Pons (tissue), 1 donor: Measurements from ENCODE around the gene XCL2.

Experiments
- DNase-seq: peaks from one replicate; pipeline ENCODE4 v3.0.0-alpha.2; 2016; ENCODE audit warnings: low spot score

XCL2 gene

GRCh38 chr1:168513656-168514404, 30.0 kb downstream of the XCL2 start:
- no peak for DNase-seq

GRCh38 chr1:168512864-168513595, 30.8 kb downstream of the XCL2 start:
- no peak for DNase-seq

GRCh38 chr1:168509875-168510791, 33.7 kb downstream of the XCL2 start:
- no peak for DNase-seq

GRCh38 chr1:168509210-168509609, 34.6 kb downstream of the XCL2 start:
- DNase-seq = peak; percentile 29

- DNase-seq = no peak
These were observed 36.0 kb downstream of the XCL2 start for GRCh38 chr1:168507828-168508227.

GRCh38 chr1:168507231-168507630, 36.6 kb downstream of the XCL2 start:
- DNase-seq = no peak

- DNase-seq = no peak
These were observed 37.5 kb downstream of the XCL2 start for GRCh38 chr1:168506204-168506819.

- DNase-seq = no peak
These were observed 38.8 kb downstream of the XCL2 start for GRCh38 chr1:168505006-168505405.

- DNase-seq = peak; percentile 75
These were observed 39.5 kb downstream of the XCL2 start for GRCh38 chr1:168504064-168504837.

GRCh38 chr1:168499688-168500049, 44.1 kb downstream of the XCL2 start:
- DNase-seq = no peak

GRCh38 chr1:168498956-168499687, 44.7 kb downstream of the XCL2 start:
- no peak for DNase-seq

- DNase-seq = no peak
These were observed 45.6 kb downstream of the XCL2 start for GRCh38 chr1:168498159-168498631.

GRCh38 chr1:168497376-168497950, 46.3 kb downstream of the XCL2 start:
- DNase-seq = no peak

GRCh38 chr1:168491527-168492164, 52.2 kb downstream of the XCL2 start:
- DNase-seq = no peak
